K562 (cell line): ENCODE measurements around the gene ILF3.

Source experiments
- BHLHE40 ChIP-seq: IDR thresholded peaks from 2 replicates; pipeline ENCODE4 v1.6.1; 2011; ENCODE audit warnings: low read length, improper control_type of control experiment
- CEBPB ChIP-seq: fragments of 450-650 bp; IDR thresholded peaks from 2 replicates; pipeline ENCODE4 v1.6.1; 2016; ENCODE audit warnings: missing genetic modification characterization, missing compliant biosample characterization
- ELF2 ChIP-seq: fragments of 250-450 bp; sonication (Bioruptor Pico); IDR thresholded peaks from 2 replicates; pipeline ENCODE4 v1.5.0; 2021; ENCODE audit warnings: mild to moderate bottlenecking
- ELK3 ChIP-seq: fragments of 450-650 bp; formaldehyde crosslinking; IDR thresholded peaks from 2 replicates; pipeline ENCODE4 v1.4.0; 2020; ENCODE audit warnings: mild to moderate bottlenecking
- HCFC1 ChIP-seq: IDR thresholded peaks from 2 replicates; pipeline ENCODE4 v1.6.1; 2012; ENCODE audit warnings: low read depth, low read length, improper control_type of control experiment
- PHF20 ChIP-seq: fragments of 450-650 bp; IDR thresholded peaks from 2 replicates; pipeline ENCODE4 v1.6.1; 2018; ENCODE audit not compliant: partially characterized antibody
- POLR2AphosphoS5 ChIP-seq: IDR thresholded peaks from 2 replicates; pipeline ENCODE4 v1.6.1; 2011; ENCODE audit warnings: mild to moderate bottlenecking, low read depth, low read length, moderate library complexity; ENCODE audit not compliant: control insufficient read depth, insufficient read depth
- RAD21 ChIP-seq, 2 experiments: fragments of 250-450 bp in 1 of 2; fragments of 450-650 bp in 1 of 2; sonication (Bioruptor Pico) in 1 of 2; formaldehyde crosslinking in 1 of 2; IDR thresholded peaks in 1 of 2; conservative IDR thresholded peaks in 1 of 2; 2 replicates each; pipeline versions ENCODE4 v1.4.0 to v1.8.0; 2020 to 2022; ENCODE audit warnings: mild to moderate bottlenecking in 2 of 2, moderate library complexity in 1 of 2
- ZKSCAN8 ChIP-seq: fragments of 200-800 bp; sonication (Bioruptor generic); IDR thresholded peaks from 2 replicates; pipeline ENCODE4 v1.6.1; 2016; ENCODE audit warnings: missing genetic modification characterization, missing compliant biosample characterization
- ZNF561 ChIP-seq: fragments of 450-650 bp; formaldehyde crosslinking; conservative IDR thresholded peaks from 2 replicates; pipeline ENCODE4 v1.4.0; 2020; ENCODE audit warnings: mild to moderate bottlenecking, moderate library complexity

DNA sequence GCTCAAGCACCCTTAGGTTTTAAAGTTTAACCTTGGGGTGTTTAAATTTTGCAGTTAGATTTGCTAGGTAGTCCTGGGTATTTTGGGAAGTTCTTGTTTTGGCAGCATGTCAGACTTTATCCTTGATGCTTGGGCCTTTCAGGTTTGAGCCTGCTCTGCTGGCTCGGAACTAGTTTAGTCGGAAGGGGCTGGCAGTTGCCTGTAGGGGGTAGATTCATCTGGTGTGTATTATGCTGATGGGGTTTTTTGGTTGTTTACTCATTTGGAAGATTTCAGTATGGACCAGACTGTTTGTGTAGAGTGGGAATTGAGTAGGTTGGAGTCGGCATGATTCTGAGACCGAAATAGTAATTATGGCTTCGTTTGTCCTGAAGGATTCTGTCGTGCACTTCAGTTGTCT lies 15.1 kb downstream of the ILF3 start:
- no peak for TF ChIP-seq ELF2 (CRISPR knock-in tag)
- TF ChIP-seq BHLHE40, result no peak
- no peak for TF ChIP-seq POLR2AphosphoS5
- TF ChIP-seq RAD21 (CRISPR knock-in tag; conservative IDR thresholded peaks at IDR 0.05 in 1 of 2, IDR thresholded peaks at IDR 0.05 in 1 of 2), result no peak
- no peak for TF ChIP-seq ELK3 (CRISPR knock-in tag)
- TF ChIP-seq HCFC1, result no peak
- no peak for TF ChIP-seq ZKSCAN8 (CRISPR knock-in tag)
- TF ChIP-seq PHF20, result no peak
- TF ChIP-seq CEBPB (tag), result no peak
- TF ChIP-seq ZNF561, result no peak
